PC-3 (cell line): Measurements from ENCODE around the gene ERCC6L2. TPM values are rescaled to one million over a fixed set of nuclear protein-coding genes. Genes with fewer than 3 reads are reported as not detected.

ENCODE experiments used
- ATAC-seq: fragments of 200-7000 bp; cut with Tn5 transposase; 2 replicates; pipeline ENCODE4 v1.9.1; 2020; ENCODE audit warnings: mild to moderate bottlenecking, moderate library complexity
- BruUV-seq: library from RNA; stranded (reverse); fragments of 400-500 nt; replicated peaks from 2 replicates; lab custom pipeline; 2021; lab: Mats Ljungman, UMichigan
- CTCF ChIA-PET: fragments of 300-600 bp; sonication (Branson Sonifier 250); formaldehyde crosslinking; loops from one replicate; lab custom pipeline; 2022; ENCODE audit warnings: antibody characterized with exemption; lab: Charles Lee
- POLR2A ChIA-PET: fragments of 300-600 bp; sonication (Branson Sonifier 250); formaldehyde crosslinking; loops from one replicate; lab custom pipeline; 2022; ENCODE audit warnings: antibody characterized with exemption; ENCODE audit not compliant: unreplicated experiment; lab: Charles Lee
- DNase-seq: peaks from one replicate; pipeline ENCODE4 v3.0.0-alpha.2; 2015
- H2AFZ ChIP-seq: fragments of 300-600 bp; sonication (generic); 2 replicates; pipeline ENCODE4 v1.6.0; 2016; ENCODE audit warnings: antibody characterized with exemption, low read length
- H3F3A ChIP-seq: fragments of 300-600 bp; sonication (generic); one replicate; pipeline ENCODE4 v1.6.0; 2017; ENCODE audit warnings: antibody characterized with exemption, low read length, control low read depth, mild to moderate bottlenecking; ENCODE audit not compliant: unreplicated experiment
- H3K27ac ChIP-seq: fragments of 300-600 bp; sonication (generic); 2 replicates; pipeline ENCODE4 v1.5.1; 2016; ENCODE audit warnings: mild to moderate bottlenecking, low read length
- H3K27me3 ChIP-seq: fragments of 300-600 bp; sonication (generic); 2 replicates; pipeline ENCODE4 v1.6.1; 2016; ENCODE audit warnings: low read length, mixed read lengths
- H3K36me3 ChIP-seq: fragments of 300-600 bp; sonication (generic); 2 replicates; pipeline ENCODE4 v1.6.1; 2016; ENCODE audit warnings: low read depth, mixed run types, low read length, mixed read lengths
- H3K4me1 ChIP-seq: fragments of 300-600 bp; sonication (generic); 2 replicates; pipeline ENCODE4 v1.5.1; 2016; ENCODE audit warnings: low read length; ENCODE audit not compliant: insufficient read depth
- H3K4me2 ChIP-seq: fragments of 300-600 bp; sonication (generic); 2 replicates; pipeline ENCODE4 v1.6.0; 2016; ENCODE audit warnings: low read length
- H3K4me3 ChIP-seq: fragments of 300-600 bp; sonication (generic); 2 replicates; pipeline ENCODE4 v1.5.1; 2016; ENCODE audit warnings: mild to moderate bottlenecking, low read length, mixed read lengths
- H3K79me2 ChIP-seq: fragments of 300-600 bp; sonication (generic); 2 replicates; pipeline ENCODE4 v1.6.1; 2017; ENCODE audit warnings: low read length, mixed read lengths
- H3K9ac ChIP-seq: fragments of 300-600 bp; sonication (generic); 2 replicates; pipeline ENCODE4 v1.6.0; 2016; ENCODE audit warnings: mild to moderate bottlenecking, low read length
- H3K9me2 ChIP-seq: fragments of 300-600 bp; sonication (generic); replicated peaks from 2 replicates; pipeline ENCODE4 v1.6.1; 2016; ENCODE audit warnings: mixed run types, low read length, mixed read lengths
- H3K9me3 ChIP-seq: fragments of 300-600 bp; sonication (generic); 2 replicates; pipeline ENCODE4 v1.6.1; 2016; ENCODE audit warnings: low read length, mixed read lengths
- H4K20me1 ChIP-seq: fragments of 300-600 bp; sonication (generic); 2 replicates; pipeline ENCODE4 v1.6.1; 2016; ENCODE audit warnings: low read length, mixed read lengths
- CTCF ChIP-seq: fragments of 300-600 bp; sonication (generic); conservative IDR thresholded peaks from 2 replicates; pipeline ENCODE4 v1.5.1; 2017; ENCODE audit warnings: antibody characterized with exemption, low read depth, mild to moderate bottlenecking, low read length
- EZH2 ChIP-seq: fragments of 300-600 bp; sonication (generic); IDR thresholded peaks from one replicate; pipeline ENCODE4 v1.6.1; 2017; ENCODE audit warnings: antibody characterized with exemption, mild to moderate bottlenecking, low read length; ENCODE audit not compliant: unreplicated experiment
- EZH2phosphoT487 ChIP-seq: fragments of 300-600 bp; sonication (generic); IDR thresholded peaks from 2 replicates; pipeline ENCODE4 v1.6.1; 2018; ENCODE audit warnings: mild to moderate bottlenecking, antibody characterized with exemption, low read length, borderline replicate concordance
- intact Hi-C: fragments of 100-400 bp; cut with micrococcal nuclease; formaldehyde crosslinking; loops from 2 replicates; pipeline ENCODE4 v1.9.0; 2023
- total RNA-seq: library from RNA; depleted of rRNA; stranded (reverse); fragments of >200 nt; gene quantifications from 2 replicates; pipeline ENCODE4 v1.2.3, GENCODE V29; 2014

The ERCC6L2 gene
- total RNA-seq, 1 experiment from 2014 or later, result 18.8 TPM

- ATAC-seq (peak; percentile 37), DNase-seq (peak; percentile 73)
- Histone ChIP-seq H2AFZ (0 out of 2 replicates have a peak overlapping the region, but pooled peaks have one; percentile 40), H3K79me2 (no peaks in the 10 kb centered on the region), H3K9ac (no peak overlapping the region), H3K4me2 (peak overlapping the region; percentile 71), H3K9me2 (no peaks in the 10 kb centered on the region), H4K20me1 (no peaks in the 10 kb centered on the region), H3K36me3 (no peaks in the 10 kb centered on the region), H3F3A (no peaks in the 10 kb centered on the region), H3K27ac (peak overlapping the region; percentile 45), H3K4me3 (peak overlapping the region; percentile 26; the same call in 1 of the 2 replicates), H3K4me1 (peaks cover 56% of the 10 kb centered on the region), H3K27me3 (no peaks in the 10 kb centered on the region), H3K9me3 (no peaks in the 10 kb centered on the region)
- BruUV-seq, result no TSS peak
- POLR2A ChIA-PET, result interaction anchor here (0.6 kb wide), 1 partner anchor 14 kb away, joined by 3 read pairs; no protein-coding TSS in a partner anchor
- intact Hi-C loops, result no loop called here
- no peak for TF ChIP-seq CTCF
- TF ChIP-seq EZH2phosphoT487, result no peak
- no peak for TF ChIP-seq EZH2
- CTCF ChIA-PET, result no interaction called here
These were observed 23.1 kb upstream of the ERCC6L2 start for GRCh38 chr9:95852059-95853032.

GRCh38 chr9:95854386-95855020, 21.0 kb upstream of the ERCC6L2 start:
- Histone ChIP-seq H3K27me3 (no peaks in the 10 kb centered on the region), H3F3A (no peaks in the 10 kb centered on the region), H3K9me2 (no peaks in the 10 kb centered on the region), H3K9me3 (no peaks in the 10 kb centered on the region), H3K4me3 (no peak overlapping the region), H3K4me1 (peaks cover 65% of the 10 kb centered on the region), H3K79me2 (no peaks in the 10 kb centered on the region), H3K9ac (no peak overlapping the region), H3K4me2 (peak overlapping the region; percentile 43), H4K20me1 (no peaks in the 10 kb centered on the region), H2AFZ (no peak overlapping the region), H3K27ac (no peak overlapping the region), H3K36me3 (no peaks in the 10 kb centered on the region)
- TF ChIP-seq EZH2 (no peak), CTCF (no peak), EZH2phosphoT487 (no peak)
- ChIA-PET POLR2A (interaction anchor here (0.6 kb wide), 1 partner anchor 60 kb away, joined by 4 read pairs; no protein-coding TSS in a partner anchor), CTCF (no interaction called here)
- no TSS peak for BruUV-seq
- DNase-seq (peak; percentile 79), ATAC-seq (peak; percentile 75)
- intact Hi-C loops, result no loop called here
